Hematopoietic multipotent progenitor cell treated with erythropoietin and hydrocortisone succinate and interleukin-3 and kit ligand, for 17 days (in vitro differentiated cells): ENCODE data around the gene SPARC.

Source experiments
- DNase-seq: peaks from one replicate; pipeline ENCODE4 v3.0.0-alpha.2; 2015; ENCODE audit warnings: low spot score

SPARC gene

DNA sequence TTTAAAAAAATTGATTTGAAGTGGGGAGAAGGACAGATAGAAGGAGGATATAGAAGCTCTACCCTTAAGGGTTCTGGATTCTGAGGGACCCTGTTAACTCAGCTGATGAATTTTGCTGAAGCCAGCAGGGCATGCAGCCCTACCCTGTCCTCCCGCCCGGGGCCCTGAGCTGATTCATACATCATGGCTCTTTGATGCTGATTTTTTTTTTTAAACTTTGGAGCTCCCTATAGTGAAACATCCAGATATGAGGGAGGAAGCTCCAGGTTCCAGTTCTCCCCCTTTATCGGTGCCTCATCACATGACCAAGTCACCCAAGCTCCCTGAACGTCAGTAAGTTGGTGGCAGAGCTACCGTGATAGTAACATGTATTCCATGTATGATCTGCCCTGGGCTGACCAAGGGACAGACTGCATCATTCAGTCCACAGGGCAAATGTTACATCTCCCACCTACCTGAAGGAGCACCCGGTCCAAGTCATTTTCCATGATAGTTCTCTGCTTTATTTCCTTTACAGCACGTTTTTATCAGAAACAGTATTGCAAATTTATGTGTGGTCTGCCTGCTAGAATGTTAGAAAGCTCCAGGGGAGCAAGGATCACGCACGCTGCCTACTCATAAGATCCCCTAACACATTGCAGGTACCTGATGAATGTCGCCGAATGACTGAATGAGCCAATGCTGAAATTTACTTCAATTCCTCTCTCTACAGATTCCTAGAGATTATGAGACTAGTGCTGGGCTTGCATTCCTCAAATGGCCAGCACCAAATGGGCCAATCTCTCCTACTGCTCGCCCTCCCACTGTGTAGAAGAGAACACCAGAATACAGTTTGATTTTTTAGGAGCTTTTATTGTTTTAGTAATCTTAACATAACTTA is 25.9 kb downstream of the SPARC start:
- DNase-seq: no peak

DNA sequence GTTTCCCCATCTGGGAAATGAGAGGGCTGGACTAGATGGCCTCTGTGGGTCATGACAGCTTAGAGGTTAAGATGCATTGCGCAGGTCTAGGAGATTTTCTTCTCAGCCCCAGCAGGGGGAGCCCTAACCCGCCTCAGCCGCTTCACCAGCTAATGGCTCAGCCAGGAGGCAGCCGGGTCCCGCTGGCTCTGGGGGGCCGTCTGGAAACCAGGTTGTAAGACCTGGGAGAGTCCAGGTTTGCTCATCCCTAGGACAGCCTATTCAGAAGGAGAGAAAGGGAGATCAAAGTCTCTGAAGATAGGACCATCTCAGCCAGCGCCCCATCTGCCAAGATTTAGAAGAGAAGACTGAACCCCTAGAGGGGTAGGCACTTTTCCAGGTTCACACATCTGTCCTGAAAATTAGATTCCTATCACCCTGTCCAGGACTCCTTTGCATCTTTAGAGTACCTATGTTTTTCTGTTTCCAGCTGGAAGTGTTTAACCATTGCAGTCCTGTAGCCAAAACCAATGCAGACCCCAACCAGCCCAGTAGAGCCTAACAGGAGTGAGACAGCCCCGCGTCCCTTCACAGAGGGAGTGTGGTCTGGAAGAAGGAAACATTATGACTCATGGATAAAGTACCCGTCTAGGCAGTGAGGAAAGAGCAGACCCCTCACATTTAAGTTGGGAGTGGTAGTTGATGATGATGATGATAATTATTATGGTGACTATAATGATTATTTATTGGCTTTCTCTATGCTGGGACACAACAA is 27.5 kb downstream of the SPARC start:
- DNase-seq: peak; percentile 76

DNA sequence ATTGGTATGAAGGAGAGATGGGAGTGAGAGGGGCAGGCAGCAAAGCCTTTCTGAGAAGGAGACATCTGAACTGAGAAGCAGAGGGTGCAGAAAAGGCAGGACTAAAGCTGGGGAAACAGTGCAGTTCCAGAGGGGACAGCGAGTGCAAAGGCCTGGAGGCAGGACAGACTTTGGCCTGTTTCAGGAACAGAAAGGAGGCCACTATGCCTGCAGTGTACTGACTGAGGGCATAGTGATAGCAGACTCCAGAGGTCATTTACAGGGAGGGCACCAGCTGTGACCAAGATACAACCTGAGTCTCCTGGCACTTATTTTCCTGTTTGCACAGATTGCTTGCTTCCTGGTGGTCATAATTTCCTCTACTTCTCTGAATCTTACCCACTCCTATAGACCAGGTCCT is 29.6 kb downstream of the SPARC start:
- DNase-seq: no peak

DNA sequence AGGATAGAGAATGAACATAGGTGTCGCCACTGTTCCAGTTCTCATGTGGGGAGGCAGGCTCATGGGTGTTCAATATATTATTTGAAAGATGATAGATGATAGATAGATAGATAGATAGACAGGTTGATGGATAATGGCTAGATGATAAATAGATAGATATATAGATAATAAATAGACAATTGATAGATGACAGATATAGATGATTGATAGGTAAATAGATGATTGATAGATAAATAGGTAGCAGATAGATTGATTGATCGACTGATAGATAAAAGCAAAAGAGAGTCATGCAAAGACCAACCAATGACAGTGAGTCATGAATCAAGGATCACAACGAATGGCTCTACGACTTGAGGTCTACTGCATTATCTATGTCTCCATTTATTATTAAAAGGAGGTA is 30.4 kb downstream of the SPARC start:
- DNase-seq: no peak

DNA sequence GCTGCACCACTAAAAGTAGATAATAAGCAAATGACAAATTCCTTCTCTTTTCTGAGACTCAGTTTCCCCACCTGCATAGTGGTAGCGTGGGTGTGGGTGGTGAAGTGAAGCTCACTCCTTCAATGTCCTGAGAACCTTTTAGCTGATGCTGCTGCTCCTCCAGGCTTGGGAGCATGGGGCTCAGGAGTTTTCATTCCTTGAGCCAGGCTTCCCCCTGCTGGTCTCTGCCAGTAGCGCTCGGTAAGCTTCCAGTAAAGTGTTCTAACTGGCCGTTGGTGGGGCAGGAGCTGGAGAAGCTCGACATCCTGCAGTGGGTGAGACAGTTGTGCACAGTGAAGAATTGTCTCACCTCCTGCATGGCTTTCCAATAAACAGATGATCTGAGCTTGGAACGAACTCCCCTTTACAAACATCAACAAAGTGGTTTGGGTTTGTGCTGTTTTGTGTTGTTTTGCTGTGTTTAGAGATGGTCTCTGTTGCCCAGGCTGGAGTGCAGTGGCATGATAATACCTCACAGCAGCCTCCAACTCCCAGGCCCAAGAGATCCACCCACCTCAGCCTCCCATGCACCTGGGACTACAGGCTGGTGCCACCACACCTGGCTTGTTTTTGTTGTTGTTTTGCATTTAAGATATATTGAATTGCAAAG is 34.6 kb downstream of the SPARC start:
- DNase-seq: peak; percentile 57

DNA sequence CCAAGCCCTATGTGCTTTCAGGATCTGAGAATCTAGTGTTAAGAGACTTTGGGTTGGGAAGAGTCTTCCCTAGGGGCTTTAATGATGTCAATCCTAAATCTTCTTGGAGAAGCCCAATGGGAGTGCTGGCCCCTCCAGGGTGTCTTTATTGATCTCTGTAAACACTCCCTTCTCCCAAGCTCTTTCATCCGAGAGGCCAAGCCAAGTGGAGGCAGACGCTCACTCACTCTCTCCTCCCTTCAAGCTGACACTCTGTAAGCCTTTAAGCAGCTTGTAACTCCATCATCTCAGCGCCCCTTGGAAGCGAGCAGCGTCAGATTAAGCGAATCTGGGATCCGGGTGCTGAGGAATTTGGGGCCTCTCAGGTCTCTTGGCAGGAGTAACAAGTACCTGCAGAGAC is 37.7 kb downstream of the SPARC start:
- DNase-seq: no peak

DNA sequence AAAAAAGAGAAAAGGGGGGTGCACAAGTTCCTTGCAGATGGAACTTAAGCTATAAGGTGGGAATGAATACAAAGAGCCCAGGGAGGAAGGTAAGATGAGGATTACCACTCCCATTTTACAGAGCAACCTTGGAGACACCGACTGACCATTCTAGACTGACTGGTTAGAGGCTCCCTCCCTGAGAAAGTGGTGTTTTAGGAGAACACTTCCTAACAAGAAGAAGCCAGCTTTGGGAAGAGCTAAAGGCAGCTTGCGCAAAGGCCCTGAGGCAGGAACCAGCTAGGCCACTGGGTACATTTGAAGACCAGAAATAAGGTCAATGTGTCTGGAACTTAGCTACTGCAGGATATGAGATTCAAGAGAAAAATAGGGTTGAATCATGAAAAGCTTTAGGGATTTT is 38.6 kb downstream of the SPARC start:
- DNase-seq: no peak

DNA sequence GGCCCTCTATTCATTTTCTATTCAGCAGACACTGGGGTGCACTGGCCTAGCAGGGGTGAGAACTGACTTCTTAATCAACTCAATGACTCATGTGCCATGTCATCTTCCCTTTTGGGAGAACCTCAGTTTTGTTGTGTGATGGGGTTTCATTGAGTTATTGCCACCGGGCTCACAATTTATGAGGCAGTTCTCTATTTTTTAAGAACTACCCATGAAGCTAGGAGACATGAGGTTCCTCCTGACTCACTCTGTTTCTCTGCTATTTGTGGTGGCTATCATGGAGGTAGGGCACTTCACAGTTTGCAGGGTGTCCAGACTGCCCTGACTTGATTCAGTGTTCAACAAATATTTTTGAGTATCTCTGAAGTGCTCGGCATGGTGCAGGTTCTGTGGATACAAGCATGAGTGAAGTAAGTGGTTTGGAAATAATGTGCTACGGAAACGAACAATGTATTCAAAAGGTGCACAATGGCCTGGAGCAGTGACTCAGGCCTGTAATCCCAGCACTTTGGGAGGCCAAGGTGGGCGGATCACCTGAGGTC is 39.3 kb downstream of the SPARC start:
- DNase-seq: no peak

DNA sequence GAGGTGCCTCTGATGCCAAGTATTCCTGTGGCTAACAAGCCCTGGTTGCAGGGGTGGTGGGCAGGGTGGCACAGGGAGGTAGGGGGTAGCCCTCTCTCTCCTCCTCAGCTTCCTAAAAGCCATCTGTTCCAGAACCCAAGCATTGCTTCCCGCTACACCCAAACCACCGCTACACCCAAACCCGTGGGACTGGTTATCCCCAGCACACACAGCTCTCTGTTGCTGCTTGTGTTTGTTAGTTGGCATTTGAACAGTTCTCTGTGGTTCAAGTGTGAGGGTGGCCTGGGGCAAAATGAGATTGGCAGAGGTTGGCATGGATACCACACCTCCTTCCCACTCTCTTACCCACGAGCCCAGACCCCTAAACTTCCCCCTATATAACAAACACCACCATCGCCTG is 40.4 kb downstream of the SPARC start:
- DNase-seq: no peak

DNA sequence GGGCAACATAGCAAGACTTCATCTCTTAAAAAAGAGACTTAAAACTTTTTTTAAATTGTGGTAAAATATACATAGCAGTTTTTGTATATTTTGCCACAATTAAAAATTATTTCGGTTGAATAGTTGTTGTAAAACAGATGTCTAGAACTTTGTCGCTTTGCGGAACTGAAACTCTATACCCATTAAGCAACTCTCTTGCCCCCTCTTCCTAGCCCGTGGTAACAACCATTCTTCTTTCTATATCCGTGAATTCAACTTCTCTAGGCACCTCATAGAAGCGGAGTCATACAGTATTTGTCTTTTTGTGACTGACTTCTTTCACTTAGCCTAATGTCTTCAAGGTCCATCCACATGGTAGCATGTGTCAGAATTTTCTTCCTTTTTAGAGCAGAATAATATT is 43.3 kb downstream of the SPARC start:
- DNase-seq: no peak

DNA sequence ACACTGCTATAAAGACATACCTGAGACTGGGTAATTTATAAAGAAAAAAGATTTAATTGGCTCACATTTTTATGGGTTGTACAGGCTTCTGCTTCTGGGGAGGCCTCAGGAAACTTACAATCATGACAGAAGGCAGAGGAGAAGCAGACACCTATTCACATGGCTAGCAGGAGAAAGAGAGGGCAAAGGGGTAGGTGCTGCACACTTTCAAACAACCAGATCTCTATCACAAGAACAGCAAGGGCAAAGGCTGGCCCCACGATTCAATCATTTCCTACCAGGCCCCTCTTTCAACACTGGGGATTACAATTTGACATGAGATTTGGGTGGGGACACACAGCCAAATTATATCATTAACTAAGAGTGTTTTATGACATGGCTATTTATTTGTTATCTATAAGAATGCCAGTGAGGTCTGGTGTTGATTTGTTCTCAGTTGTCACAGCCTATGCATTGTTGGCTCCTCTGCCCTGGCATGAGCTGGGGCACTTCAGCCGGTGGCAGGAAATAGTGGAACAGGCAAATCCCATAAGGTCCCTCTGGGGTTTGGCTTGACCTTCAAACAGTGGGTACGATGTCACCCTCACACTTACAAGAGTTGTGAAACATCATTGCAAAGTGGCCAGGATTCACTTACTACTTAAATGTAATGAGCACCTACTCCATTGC is 44.1 kb downstream of the SPARC start:
- DNase-seq: no peak

DNA sequence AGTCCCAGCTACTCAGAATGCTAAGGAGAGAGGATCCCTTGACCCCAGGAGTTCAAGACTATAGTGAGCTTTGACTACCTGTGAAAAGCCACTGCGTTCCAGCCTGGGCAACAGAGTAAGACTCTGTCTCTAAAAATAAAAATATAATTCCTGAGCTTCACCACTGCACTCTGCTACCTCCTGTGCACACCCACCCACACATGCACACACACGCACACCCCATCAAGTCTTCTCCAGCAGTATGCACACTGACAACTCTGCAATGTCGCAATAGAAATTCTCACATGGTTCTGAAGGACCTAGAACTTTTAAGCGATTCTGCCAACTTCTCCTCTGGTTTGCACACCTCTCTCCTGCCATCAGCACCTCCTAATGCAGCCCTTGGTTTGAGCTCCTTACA is 48.1 kb downstream of the SPARC start:
- no peak for DNase-seq

DNA sequence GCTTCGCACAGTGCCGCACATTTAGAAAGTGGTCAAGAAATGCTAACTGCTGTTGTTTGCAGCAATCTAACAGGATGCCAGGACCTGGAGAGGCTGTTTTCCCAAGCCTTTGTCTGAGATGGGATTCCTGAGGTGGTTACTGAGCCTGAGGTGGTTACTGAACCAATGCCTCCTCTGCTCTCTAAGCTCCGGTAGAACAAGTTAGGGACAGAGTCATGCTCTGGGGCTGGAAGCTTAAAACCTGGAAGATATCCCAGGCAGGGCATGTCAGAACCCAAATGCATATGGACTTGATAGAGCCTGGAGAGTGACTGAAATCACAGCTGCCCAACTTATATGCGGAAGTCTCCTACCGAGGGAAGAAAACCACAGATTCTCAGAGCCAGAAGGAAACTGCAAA is 49.0 kb downstream of the SPARC start:
- DNase-seq: no peak

DNA sequence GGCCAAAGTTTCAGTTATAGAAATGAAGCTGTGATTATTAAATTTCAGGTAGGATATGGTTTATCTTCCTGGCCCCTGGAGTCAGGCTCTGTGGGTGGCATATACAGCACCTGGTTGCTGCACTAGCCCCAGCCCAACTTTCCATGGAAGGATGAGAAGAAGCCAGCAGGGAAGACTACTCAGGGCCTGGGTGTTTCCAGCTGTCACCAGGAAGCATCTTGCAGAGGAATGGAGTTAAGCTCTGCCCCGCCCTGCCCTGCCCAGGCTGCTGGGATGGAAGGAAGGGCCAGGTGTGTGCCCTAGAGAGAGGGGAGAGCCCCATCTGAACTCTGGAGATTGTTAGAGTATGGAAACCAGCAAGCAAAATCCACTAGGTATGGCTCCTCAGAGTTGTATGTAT is 52.8 kb downstream of the SPARC start:
- DNase-seq: no peak

DNA sequence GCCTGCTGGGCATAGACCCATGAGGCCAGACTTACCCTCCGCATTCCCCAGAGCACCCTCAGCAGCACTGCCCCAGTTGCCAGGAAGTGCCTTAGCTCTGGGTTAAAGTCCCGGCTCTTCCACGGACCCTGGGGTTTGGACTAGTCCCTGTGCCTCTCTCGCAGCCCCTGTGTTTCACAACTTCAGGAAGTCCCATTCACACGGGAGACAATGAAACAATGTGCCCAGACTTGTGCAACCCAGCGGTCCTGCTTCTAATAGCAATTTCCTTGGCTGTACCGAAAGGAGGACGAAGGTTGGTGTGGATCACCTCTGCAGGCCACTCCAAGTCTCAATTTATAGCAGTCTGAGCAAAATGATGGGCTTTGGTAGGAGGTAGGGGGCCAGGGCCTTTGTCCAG is 53.8 kb downstream of the SPARC start:
- DNase-seq: no peak

DNA sequence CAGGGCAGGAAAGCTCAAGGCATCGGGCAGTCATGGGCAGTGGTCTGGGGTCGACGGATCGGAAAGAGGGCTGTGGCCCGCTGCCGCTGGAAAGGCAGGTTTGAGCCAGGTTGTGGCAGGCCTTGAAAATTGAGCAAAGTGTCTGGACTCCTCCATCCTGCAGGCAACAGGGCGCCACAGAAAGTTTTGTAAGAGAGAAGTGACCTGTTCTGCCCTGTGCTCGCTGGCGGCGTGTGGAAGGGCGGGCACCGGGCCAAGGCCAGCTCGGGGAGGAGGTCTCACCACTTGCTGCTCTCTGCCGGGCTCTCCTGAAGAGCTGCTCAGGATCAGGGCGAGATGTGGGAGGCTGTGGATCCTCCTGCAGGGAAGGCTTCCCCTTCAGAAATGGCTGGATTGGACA is 54.2 kb downstream of the SPARC start:
- DNase-seq: no peak

DNA sequence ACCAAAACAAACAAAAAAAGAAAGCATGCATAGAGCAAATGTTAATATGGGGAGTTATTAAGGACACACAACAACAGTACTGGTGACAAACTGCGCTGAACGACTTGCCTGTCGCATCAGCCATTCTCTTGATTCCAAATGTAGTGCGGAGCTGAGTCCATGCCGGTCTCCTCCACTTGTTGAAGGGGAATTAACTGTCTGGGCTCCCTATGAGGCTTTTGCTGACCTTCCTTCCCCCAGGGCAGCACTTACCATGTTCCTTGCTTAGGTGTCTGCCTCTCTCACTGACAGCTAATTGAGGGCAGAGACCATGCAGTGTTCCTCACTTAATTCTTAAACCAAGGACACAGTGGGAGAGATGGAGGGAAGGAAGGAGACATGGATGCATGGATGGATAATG is 54.8 kb downstream of the SPARC start:
- DNase-seq: no peak

DNA sequence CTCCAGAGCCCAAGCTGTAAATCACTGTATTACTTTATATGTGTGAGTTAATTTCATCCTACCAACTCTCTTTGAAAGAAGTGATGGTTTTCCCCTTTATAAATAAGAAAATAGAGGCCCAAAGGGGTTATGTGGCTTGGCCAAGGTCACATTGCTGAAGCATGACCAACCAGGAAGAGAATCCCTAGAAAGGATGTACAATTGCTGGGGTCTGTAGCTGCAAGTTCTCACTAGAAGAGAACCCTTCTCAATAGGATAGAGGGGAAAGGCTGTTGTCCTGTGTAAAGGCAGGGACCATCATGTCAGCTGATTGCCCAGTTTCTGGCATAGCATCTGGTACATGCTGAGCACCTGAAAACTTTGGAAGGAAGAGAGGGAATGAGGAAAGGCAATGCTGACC is 56.6 kb downstream of the SPARC start:
- DNase-seq: no peak

DNA sequence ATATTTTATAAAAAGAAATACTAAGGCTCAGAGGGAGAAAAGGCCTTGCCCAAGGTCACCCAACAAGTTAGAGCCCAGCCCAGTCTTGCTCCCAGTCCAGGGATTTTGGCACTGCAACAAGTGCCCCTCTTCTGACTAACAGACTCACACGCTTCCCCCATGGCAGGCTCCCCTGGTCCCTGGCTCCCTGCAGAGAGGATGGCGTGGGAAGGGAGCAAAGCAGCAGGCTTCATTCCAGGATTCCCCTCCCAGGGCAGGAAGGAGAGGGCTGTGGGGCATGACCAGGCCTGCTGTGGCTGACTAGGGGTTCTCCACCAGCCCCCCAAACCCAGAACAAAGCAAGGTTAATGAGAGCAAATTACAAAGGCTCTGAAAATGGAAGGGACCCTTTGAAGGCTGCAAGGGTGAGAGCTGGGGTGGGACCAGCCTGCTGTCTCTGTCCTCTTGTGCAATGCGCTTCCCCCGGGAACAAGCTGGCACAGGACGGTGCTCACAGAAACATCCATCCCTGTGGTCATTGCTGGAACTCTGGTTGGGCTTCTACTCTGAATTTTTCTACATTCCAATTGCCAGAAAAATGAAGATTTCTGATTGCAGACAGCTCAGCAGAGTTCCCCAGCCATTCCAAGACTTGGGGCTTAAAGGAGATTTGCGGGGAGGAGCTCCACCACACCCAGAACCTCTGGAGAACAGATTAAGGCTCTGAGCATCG is 58.4 kb downstream of the SPARC start:
- DNase-seq: no peak

DNA sequence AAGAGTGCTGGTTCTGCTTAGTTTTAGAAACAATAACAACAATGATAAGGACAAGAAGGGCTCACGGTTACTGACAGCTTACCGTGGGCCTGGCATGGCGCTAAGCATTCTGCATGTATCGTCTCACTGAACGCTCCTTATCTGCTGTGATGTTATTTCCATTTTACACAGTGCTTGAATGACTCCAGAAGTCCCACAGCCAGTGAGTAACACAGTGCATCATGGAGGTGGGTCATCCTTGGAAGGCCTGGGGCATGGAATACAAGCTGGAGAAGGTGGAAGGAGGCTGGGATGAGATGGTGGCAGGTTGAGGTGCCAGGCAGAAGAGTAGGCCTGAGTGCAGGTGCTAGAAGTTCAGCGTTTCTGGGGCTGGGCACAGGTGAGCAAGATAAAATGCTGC is 59.1 kb downstream of the SPARC start:
- DNase-seq: no peak

DNA sequence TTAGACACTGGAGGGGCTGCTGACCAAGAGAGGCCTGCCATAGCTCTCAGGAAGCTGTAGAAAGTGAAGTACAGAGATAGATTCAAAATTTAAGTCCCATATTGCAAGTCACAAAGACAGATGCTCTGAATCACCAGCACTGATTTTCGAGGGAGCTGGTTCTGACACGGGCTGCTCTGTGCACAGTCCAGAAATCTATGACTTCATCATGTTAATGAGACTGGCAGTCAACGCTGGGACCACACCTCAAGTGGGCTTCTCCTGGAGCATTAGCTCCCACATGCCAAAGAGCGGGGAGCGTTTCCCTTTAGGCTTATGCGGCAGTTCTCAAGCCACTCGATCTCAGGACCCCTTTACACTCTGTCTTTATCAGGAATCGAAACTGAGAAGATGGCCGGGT is 61.4 kb downstream of the SPARC start:
- DNase-seq: no peak

DNA sequence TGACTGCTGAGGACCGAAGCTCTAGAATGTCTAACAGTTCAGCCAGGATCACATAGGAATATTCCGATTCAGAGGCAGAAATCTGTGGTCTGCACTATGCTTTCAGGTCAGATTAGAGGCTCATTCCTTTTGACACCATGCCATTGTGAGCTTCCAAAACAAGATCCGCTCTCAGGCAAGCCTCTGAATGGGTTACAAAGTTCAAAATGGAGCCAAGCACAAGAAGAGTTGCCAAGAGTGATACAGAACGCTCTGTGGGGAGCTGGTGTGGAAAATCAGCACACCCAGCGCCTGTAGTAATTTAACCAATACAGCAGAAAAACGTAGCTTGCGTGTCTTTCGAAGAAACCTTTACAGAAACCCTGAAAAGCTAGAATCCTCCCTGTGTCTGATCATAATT is 62.2 kb downstream of the SPARC start:
- no peak for DNase-seq
